NCI-H1417 (cell line): ENCODE data around the gene PPP5C.
"Not testable (repeated sequence)": the region's sequence is repeated elsewhere in the genome, so short reads cannot be mapped to it uniquely, and the experiment has no call there.

Source experiments
- DNase-seq, 3 experiments: peaks; one replicate each; lab custom pipeline; 2025; lab: John Stamatoyannopoulos, UW

PPP5C gene

GRCh38 chr19:46385636-46386035, 38.7 kb downstream of the PPP5C start:
- no peak for DNase-seq

GRCh38 chr19:46386151-46386550, 39.3 kb downstream of the PPP5C start:
- DNase-seq: no peak

- DNase-seq: no peak
These were observed 40.3 kb downstream of the PPP5C start for GRCh38 chr19:46386996-46387712.

GRCh38 chr19:46387713-46388130, 40.8 kb downstream of the PPP5C start:
- DNase-seq: no peak

- no peak for DNase-seq
These were observed 41.6 kb downstream of the PPP5C start for GRCh38 chr19:46388311-46389095.

- DNase-seq: no peak
These were observed 43.4 kb downstream of the PPP5C start for GRCh38 chr19:46390121-46390858.

GRCh38 chr19:46390866-46391265, 44.0 kb downstream of the PPP5C start:
- no peak for DNase-seq

- DNase-seq: no peak
These were observed 44.7 kb downstream of the PPP5C start for GRCh38 chr19:46391296-46392251.

- DNase-seq: no peak
These were observed 45.4 kb downstream of the PPP5C start for GRCh38 chr19:46392252-46392801.

- DNase-seq: no peak
These were observed 46.0 kb downstream of the PPP5C start for GRCh38 chr19:46392837-46393236.

- peak in 1 of 3 experiments; percentile 17 for DNase-seq
These were observed 46.8 kb downstream of the PPP5C start for GRCh38 chr19:46393456-46394401.

- peak in 1 of 3 experiments; percentile 17 for DNase-seq
These were observed 47.5 kb downstream of the PPP5C start for GRCh38 chr19:46394402-46394797.

GRCh38 chr19:46397801-46398479, 51.1 kb downstream of the PPP5C start:
- DNase-seq: not testable (repeated sequence)

- no peak for DNase-seq
These were observed 55.8 kb downstream of the PPP5C start for GRCh38 chr19:46402725-46403124.

- DNase-seq: peak in 2 of 3 experiments; percentile 52 to 76
These were observed 57.3 kb downstream of the PPP5C start for GRCh38 chr19:46404055-46404752.

- DNase-seq: peak in 2 of 3 experiments; percentile 41 to 56
These were observed 58.0 kb downstream of the PPP5C start for GRCh38 chr19:46404753-46405468.

- DNase-seq: peak in 2 of 3 experiments; percentile 31 to 71
These were observed 60.1 kb downstream of the PPP5C start for GRCh38 chr19:46406976-46407375.
